ENCODE measurements around the gene C11orf52. TPM values are rescaled to one million over a fixed set of nuclear protein-coding genes. Genes with fewer than 3 reads are reported as not detected.

Gene C11orf52
- total RNA-seq, 4 donors from 2014 or later = 6.2 to 16.1 (median 12.4) TPM

DNA sequence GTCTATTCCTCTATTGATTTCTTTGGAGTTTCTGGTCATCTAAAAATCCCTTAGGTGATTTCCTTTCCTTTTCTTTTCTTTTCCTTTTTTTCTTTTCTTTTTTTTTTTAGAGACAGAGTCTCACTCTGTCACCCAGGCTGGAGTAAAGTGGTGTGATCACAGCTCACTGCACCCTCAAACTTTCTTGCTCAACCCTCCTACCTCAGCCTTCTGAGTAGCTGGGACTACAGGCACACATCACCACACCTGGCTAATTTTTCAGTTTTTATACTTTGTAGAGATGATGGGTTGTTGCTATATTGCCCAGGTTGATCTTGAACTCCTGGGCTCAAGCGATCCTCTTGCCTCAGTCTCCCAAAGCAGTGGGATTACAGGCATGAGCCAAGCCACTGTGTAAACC lies 1.9 kb upstream of the C11orf52 start:
- no peak for DNase-seq (ENCODE audit: low spot score in 2 of 2)
- no peak overlapping the region for H3K4me3 ChIP-seq (ENCODE audit: low read depth, poor library complexity, severe bottlenecking)
- 95 to 96% methylated on average over 1 of the region's 1 CpG for WGBS, 2 donors
- TF ChIP-seq, protein P1, sequence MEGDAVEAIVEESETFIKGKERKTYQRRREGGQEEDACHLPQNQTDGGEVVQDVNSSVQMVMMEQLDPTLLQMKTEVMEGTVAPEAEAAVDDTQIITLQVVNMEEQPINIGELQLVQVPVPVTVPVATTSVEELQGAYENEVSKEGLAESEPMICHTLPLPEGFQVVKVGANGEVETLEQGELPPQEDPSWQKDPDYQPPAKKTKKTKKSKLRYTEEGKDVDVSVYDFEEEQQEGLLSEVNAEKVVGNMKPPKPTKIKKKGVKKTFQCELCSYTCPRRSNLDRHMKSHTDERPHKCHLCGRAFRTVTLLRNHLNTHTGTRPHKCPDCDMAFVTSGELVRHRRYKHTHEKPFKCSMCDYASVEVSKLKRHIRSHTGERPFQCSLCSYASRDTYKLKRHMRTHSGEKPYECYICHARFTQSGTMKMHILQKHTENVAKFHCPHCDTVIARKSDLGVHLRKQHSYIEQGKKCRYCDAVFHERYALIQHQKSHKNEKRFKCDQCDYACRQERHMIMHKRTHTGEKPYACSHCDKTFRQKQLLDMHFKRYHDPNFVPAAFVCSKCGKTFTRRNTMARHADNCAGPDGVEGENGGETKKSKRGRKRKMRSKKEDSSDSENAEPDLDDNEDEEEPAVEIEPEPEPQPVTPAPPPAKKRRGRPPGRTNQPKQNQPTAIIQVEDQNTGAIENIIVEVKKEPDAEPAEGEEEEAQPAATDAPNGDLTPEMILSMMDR (IDR thresholded peaks at IDR 0.05) = no peak
- no peak for TF ChIP-seq POLR2A (IDR thresholded peaks at IDR 0.05)
- intact Hi-C loops (cut with DNase I; ENCODE audit: low total_unique reads) = no loop called here

DNA sequence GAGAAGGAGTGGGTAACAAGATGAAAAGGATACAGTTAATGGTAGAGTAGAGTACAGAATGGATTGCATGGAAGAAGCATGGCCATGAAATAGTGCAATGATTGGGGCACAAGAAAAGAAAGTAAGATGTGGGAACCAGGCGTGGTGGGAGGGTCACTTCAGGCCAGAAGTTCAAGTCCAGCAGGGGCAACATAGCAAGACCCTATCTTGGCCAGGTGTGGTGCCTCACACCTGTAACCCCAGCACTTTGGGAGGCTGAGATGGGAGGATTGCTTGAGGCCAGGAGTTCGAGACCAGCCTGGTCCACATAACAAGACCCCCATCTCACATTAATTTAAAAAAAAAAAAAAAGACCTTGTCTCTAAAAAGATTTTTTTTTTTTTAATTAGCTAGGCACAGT lies 1.4 kb upstream of the C11orf52 start:
- intact Hi-C loops (cut with DNase I; ENCODE audit: low total_unique reads) = no loop called here
- 95 to 96% methylated on average over 2 of the region's 2 CpGs for WGBS, 2 donors
- TF ChIP-seq, protein P1 (IDR thresholded peaks at IDR 0.05) = no peak
- TF ChIP-seq POLR2A (IDR thresholded peaks at IDR 0.05) = no peak
- no peak for DNase-seq (ENCODE audit: low spot score in 2 of 2)
- H3K4me3 ChIP-seq (ENCODE audit: low read depth, poor library complexity, severe bottlenecking) = no peak overlapping the region

DNA sequence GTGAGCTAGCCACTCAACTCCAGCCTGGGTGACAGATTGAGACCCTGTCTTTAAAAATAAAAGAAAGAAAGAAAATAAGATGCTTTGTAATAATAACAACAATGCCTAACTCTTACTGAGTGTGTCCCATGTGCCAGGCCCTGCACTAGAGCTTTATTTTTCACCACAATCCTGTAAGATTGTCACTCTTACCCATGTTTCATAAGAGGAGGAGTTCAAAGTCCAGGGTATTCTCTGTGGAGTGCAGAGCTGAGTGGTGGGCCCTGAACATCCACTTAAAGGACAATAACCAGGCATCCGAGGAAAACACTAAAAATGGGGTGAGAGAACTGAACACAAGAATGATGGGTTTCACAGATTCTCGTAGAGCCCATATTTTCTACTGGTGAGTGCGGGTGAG lies 925 bp upstream of the C11orf52 start:
- 97% methylated on average over 3 of the region's 3 CpGs for WGBS, 2 donors
- DNase-seq (ENCODE audit: low spot score in 2 of 2) = no peak
- no peak overlapping the region for H3K4me3 ChIP-seq (ENCODE audit: low read depth, poor library complexity, severe bottlenecking)
- intact Hi-C loops (cut with DNase I; ENCODE audit: low total_unique reads) = no loop called here
- TF ChIP-seq, protein P1 (IDR thresholded peaks at IDR 0.05) = no peak
- TF ChIP-seq POLR2A (IDR thresholded peaks at IDR 0.05) = no peak

DNA sequence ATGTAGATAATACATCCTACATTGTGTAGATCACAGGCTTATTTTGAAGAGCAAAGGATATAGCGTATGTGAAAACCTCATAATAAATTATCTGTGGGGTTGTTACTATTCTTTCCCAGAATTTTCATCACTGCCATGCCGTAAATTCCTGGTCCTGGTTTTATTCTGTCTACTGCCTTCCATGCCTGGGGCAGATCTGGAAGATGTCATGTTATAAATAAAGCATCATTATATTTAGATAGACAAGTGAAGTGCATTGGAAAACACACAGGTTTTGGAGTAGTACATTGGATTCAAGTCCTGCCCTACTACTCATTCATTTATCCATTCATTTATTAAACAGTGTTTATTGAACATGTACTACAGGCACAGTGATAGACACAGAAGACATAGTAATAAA lies 2.2 kb downstream of the C11orf52 start:
- WGBS, 2 donors = 54 to 78% methylated on average over 2 of the region's 2 CpGs
- no peak for DNase-seq (ENCODE audit: low spot score in 2 of 2)
- intact Hi-C loops (cut with DNase I; ENCODE audit: low total_unique reads) = no loop called here
- TF ChIP-seq POLR2A (IDR thresholded peaks at IDR 0.05) = no peak
- TF ChIP-seq, protein P1 (IDR thresholded peaks at IDR 0.05) = no peak
- H3K4me3 ChIP-seq (ENCODE audit: low read depth, poor library complexity, severe bottlenecking) = no peak overlapping the region

DNA sequence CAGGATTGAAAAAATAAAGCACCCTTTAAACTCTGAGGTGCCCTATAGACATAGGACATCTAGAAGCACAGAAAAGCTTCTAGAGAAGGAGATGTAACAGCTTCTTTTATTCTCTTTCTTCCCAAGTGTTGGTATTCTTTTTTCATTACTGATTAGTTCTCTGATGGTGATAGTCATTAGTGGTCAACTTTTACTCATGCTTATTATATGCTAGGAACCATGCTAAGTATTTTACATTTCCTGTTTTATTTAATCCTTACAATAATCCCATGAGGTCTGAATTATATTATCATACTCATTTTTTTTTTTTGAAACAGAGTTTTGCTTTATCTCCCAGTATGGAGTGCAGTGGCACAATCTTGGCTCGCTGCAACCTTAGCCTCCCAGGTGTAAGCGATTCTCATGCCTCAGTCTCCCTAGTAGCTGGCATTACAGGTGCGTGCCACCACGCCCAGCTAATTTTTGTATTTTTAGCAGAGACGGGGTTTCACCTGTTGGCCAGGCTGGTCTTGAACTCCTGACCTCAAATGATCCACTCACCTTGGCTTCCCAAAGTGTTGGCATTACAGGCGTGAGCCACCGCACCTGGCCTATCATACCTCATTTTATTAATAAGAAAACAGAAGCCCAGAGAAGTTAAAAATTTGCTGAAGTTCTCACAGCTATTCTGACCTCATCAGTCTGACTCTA lies 3.0 kb downstream of the C11orf52 start:
- DNase-seq (ENCODE audit: low spot score in 2 of 2) = no peak
- intact Hi-C loops (cut with DNase I; ENCODE audit: low total_unique reads) = no loop called here
- TF ChIP-seq POLR2A (IDR thresholded peaks at IDR 0.05) = no peak
- TF ChIP-seq, protein P1 (IDR thresholded peaks at IDR 0.05) = no peak
- WGBS, 2 donors = 86 to 90% methylated on average over 7 of the region's 7 CpGs
- H3K4me3 ChIP-seq (ENCODE audit: low read depth, poor library complexity, severe bottlenecking) = no peak overlapping the region

DNA sequence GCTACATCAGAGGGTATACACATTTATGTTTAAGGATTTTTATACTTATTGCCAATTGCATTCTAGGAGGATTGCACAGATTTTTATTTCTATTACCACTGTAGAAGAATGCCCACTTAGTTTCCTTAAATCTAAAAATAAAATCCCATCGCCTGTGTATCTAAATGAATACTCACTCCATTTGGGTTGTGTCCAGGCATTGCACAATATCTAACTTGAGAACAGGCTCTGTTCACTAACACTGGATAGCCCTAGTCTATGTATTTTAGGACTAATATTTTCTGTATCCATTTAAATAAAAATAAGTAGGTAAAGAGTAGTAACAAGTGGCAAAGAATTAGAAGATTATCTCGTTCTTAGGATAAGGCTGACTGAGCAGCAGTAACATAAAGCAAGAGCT lies 4.1 kb downstream of the C11orf52 start:
- intact Hi-C loops (cut with DNase I; ENCODE audit: low total_unique reads) = no loop called here
- WGBS, 2 donors = 5 to 9% methylated on average over 2 of the region's 2 CpGs
- H3K4me3 ChIP-seq (ENCODE audit: low read depth, poor library complexity, severe bottlenecking) = no peak overlapping the region
- no peak for TF ChIP-seq POLR2A (IDR thresholded peaks at IDR 0.05)
- TF ChIP-seq, protein P1 (IDR thresholded peaks at IDR 0.05) = no peak
- DNase-seq (ENCODE audit: low spot score in 2 of 2) = peak in 1 of 2 donors; percentile 86

All from lower leg skin (tissue), 4 donors.